ENCODE data around the gene SFMBT2. TPM values are rescaled to one million over a fixed set of nuclear protein-coding genes. Genes with fewer than 3 reads are reported as not detected.

Gene SFMBT2
- total and polyA plus RNA-seq, 10 donors = 4.4 to 47.7 (median 34.8) TPM

- Histone ChIP-seq H3K27me3 (replicated peaks in 1 of 7) (no peaks in the 10 kb centered on the region), H3K36me3 (peaks cover 5 to 96% (median 65%) of the 10 kb centered on the region in 6 donors), H3K27ac (no peak overlapping the region), H3K9me3 (peaks cover 0 to 13% (median 2%) of the 10 kb centered on the region in 8 donors), H3K4me3 (no peak overlapping the region), H3K4me1 (no peaks in the 10 kb centered on the region)
- intact Hi-C loops (cut with DNase I; ENCODE audit: low total_unique reads) = no loop called here
- no peak for DNase-seq
- 91 to 98% (median 94%) methylated on average over 11 of the region's 11 CpGs for WGBS, 5 donors
- no peak for TF ChIP-seq POLR2AphosphoS5 (IDR thresholded peaks at IDR 0.05)
- TF ChIP-seq CTCF (IDR thresholded peaks at IDR 0.05 in 8 of 11, conservative IDR thresholded peaks at IDR 0.05 in 3 of 11) = no peak
Observed at GRCh38 chr10:7173948-7174347, 236.9 kb downstream of the SFMBT2 start.

GRCh38 chr10:7171825-7172224, 239.0 kb downstream of the SFMBT2 start:
- H3K4me3 ChIP-seq = no peak overlapping the region
- intact Hi-C loops (cut with DNase I; ENCODE audit: low total_unique reads) = no loop called here
- H3K4me1 ChIP-seq = no peaks in the 10 kb centered on the region
- no peaks in the 10 kb centered on the region for H3K27me3 ChIP-seq (replicated peaks in 1 of 7)
- no peak for TF ChIP-seq POLR2A (IDR thresholded peaks at IDR 0.05)
- TF ChIP-seq POLR2AphosphoS5 (IDR thresholded peaks at IDR 0.05) = peak in 1 of 3 donors; percentile 10
- TF ChIP-seq CTCF (IDR thresholded peaks at IDR 0.05 in 8 of 11, conservative IDR thresholded peaks at IDR 0.05 in 3 of 11) = no peak
- H3K36me3 ChIP-seq = peaks cover 5 to 100% (median 74%) of the 10 kb centered on the region in 6 donors
- no peak for DNase-seq
- no peak overlapping the region for H3K27ac ChIP-seq
- 97 to 98% (median 98%) methylated on average over 31 to 35 of the region's 35 CpGs for WGBS, 5 donors
- H3K9me3 ChIP-seq = peaks cover 0 to 13% (median 2%) of the 10 kb centered on the region in 8 donors

- DNase-seq = no peak
- H3K4me3 ChIP-seq = no peak overlapping the region
- no peak overlapping the region for H3K27ac ChIP-seq
- H3K27me3 ChIP-seq (replicated peaks in 1 of 7) = no peaks in the 10 kb centered on the region
- WGBS, 5 donors = 90 to 97% (median 95%) methylated on average over 23 to 24 of the region's 24 CpGs
- TF ChIP-seq POLR2A (IDR thresholded peaks at IDR 0.05) = no peak
- TF ChIP-seq POLR2AphosphoS5 (IDR thresholded peaks at IDR 0.05) = peak in 1 of 3 donors; percentile 42
- TF ChIP-seq CTCF (IDR thresholded peaks at IDR 0.05 in 8 of 11, conservative IDR thresholded peaks at IDR 0.05 in 3 of 11) = no peak
- intact Hi-C loops (cut with DNase I; ENCODE audit: low total_unique reads) = no loop called here
- H3K9me3 ChIP-seq = peaks cover 0 to 9% (median 1%) of the 10 kb centered on the region in 8 donors
- H3K4me1 ChIP-seq = no peaks in the 10 kb centered on the region
- H3K36me3 ChIP-seq = peaks cover 5 to 99% (median 73%) of the 10 kb centered on the region in 6 donors
Observed at GRCh38 chr10:7170626-7171322, 240.1 kb downstream of the SFMBT2 start.

- Histone ChIP-seq H3K36me3 (peaks cover 5 to 99% (median 60%) of the 10 kb centered on the region in 6 donors), H3K4me3 (no peak overlapping the region), H3K27me3 (replicated peaks in 1 of 7) (no peaks in the 10 kb centered on the region), H3K9me3 (no peaks in the 10 kb centered on the region), H3K4me1 (no peaks in the 10 kb centered on the region), H3K27ac (no peak overlapping the region)
- intact Hi-C loops (cut with DNase I; ENCODE audit: low total_unique reads) = no loop called here
- TF ChIP-seq POLR2AphosphoS5 (IDR thresholded peaks at IDR 0.05) = no peak
- TF ChIP-seq POLR2A (IDR thresholded peaks at IDR 0.05) = no peak
- TF ChIP-seq CTCF (IDR thresholded peaks at IDR 0.05 in 8 of 11, conservative IDR thresholded peaks at IDR 0.05 in 3 of 11) = no peak
- DNase-seq = no peak
- WGBS, 5 donors = 94 to 98% (median 96%) methylated on average over 13 of the region's 13 CpGs
Observed at GRCh38 chr10:7168414-7168813, 242.4 kb downstream of the SFMBT2 start.

Data from spleen (tissue), 11 donors.